ENCODE measurements around the gene POLR1E. TPM values are rescaled to one million over a fixed set of nuclear protein-coding genes. Genes with fewer than 3 reads are reported as not detected.
"Not testable (repeated sequence)": the region's sequence is repeated elsewhere in the genome, so short reads cannot be mapped to it uniquely, and the experiment has no call there.

POLR1E gene
- total and polyA plus RNA-seq, 5 experiments from 2014 or later, result 13.3 to 38.2 (median 21.2) TPM

DNA sequence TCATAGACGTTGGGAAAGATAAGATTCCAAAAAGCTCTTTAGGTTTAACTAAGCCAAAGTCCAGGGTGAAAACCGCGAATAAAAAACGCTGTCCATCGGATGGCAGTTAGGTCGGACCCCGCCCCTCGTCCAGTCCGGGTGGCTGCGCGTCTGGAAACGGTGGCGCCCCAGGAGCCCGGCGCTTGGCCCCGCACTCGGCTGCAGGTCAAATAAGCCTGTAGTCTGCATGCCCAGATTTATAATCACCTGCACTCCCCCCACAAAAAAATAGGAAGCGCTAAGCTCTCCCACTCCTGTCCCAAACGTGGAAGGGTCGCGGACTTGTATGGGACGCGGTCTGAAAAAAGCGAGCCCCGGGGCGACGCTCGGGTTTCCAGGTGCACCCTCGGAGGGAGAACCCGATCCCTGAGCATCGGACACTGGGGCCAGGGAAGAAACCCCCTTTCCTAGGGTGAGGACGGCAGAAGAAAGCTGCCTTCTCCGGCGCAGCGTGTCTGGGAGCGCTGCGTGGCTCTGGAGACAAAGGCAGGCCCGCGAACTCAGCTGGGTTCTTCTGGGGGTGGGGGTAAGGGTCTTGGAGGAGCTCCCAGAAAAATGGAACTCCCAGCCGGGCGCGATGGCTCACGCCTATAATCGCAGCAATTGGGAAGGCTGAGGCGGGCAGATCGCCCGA, 19.6 kb upstream of the POLR1E start:
- peaks cover 0 to 5% (median 1%) of the 10 kb centered on the region in 3 donors for H3K36me3 Mint-ChIP-seq
- H3K4me1 Mint-ChIP-seq, result peaks cover 19 to 40% (median 38%) of the 10 kb centered on the region in 4 donors
- ATAC-seq, result no peak
- POLR2A ChIA-PET, result interaction anchor here (0.6 to 3.4 kb wide), 10 partner anchors 20 to 700 kb away, joined by 3 to 56 read pairs (median 3); partner anchors contain the start of genes EXOSC3, FBXO10, GRHPR and POLR1E
- no peaks in the 10 kb centered on the region for H3K9me3 Mint-ChIP-seq
- no peaks in the 10 kb centered on the region for H3K27me3 Mint-ChIP-seq
- peak overlapping the region; percentile 93 to 99 (median 98) for H3K27ac Mint-ChIP-seq
- DNase-seq, result peak in 3 of 10 donors; percentile 6 to 37 (median 28)
- peak overlapping the region; percentile 94 to 98 (median 96) for H3K4me3 Mint-ChIP-seq

DNA sequence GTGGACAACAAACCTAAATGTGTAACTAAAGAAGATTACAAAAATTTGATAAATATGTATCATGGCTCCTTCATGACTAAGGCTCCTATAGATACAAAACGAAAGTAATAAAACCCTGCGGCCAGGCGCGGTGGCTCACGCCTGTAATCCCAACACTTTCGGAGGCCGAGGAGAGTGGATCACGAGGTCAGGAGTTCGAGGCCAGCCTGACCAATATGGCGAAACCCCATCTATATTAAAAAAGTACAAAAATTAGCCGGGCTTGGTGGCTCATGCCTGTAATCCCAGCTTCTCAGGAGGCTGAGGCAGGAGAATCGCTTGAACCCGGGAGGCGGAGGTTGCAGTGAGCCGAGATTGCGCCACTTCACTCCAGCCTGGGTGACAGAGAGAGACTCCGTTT, 18.2 kb upstream of the POLR1E start:
- POLR2A ChIA-PET, DNase-seq, H3K4me3 Mint-ChIP-seq, H3K27me3 Mint-ChIP-seq, H3K36me3 Mint-ChIP-seq, ATAC-seq, H3K27ac Mint-ChIP-seq, H3K9me3 Mint-ChIP-seq: not testable (repeated sequence)
- H3K4me1 Mint-ChIP-seq, result peaks cover 19 to 47% (median 41%) of the 10 kb centered on the region in 4 donors

DNA sequence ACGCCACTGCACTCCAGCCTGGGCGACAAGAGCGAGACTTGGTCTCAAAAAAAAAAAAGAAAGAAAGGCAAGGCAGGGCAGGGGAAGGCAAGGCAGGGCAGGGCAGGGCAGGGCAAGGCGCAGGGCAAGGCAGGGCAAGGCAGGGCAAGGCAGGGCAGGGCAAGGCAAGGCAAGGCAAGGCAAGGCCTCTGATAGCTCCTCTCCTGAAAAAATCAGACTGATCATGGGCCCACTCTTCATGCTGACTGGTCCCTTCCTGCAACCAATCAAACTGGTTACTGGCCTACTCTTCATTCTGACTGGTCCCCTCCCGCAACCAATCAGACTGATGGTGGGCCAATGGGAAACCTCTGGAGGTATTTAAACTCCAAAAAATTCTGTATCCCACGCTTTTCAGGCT, 17.1 kb upstream of the POLR1E start:
- Mint-ChIP-seq H3K36me3 (no peaks in the 10 kb centered on the region), H3K27me3 (no peaks in the 10 kb centered on the region), H3K4me3 (no peak overlapping the region), H3K9me3 (peaks cover 0 to 6% (median 0%) of the 10 kb centered on the region in 9 donors), H3K27ac (no peak overlapping the region), H3K4me1 (peaks cover 13 to 37% (median 30%) of the 10 kb centered on the region in 4 donors)
- POLR2A ChIA-PET, result interaction anchor here (0.7 kb wide), 1 partner anchor 454 kb away, joined by 3 read pairs; no protein-coding TSS in a partner anchor
- ATAC-seq, result no peak
- DNase-seq, result no peak

DNA sequence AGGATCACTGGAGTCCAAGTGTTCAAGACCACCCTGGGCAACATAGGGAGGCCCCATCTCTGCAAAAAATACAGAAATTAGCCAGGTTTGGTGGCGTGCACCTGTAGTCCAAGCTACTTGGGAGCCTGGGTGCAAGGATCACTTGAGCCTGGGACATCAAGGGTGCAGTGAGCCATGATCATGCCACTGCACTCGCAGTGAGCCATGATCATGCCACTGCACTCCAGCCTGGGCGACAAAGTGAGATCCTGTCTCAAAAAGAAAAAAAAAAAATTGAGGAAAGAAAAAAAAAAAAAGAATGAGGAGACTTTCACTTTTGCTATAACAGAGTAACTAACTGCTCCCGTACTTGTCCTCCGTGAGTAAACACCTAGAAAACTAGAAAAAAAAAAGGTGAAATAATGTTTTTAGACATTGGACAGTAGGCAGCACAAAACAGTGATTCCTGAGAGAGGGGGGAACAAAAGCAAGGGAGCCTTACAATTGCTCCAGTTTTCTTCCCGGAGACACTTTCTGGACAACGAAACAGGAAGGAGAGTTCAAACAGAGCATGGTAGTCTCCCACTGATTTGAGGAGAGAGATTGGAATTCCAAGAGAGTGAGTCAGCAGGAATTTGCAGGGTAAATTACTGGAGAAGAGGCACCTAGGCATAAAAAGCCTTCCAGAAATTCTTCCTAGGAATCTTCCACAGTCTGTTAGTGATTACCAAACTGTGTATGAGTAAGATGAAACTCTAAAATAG, 13.6 kb upstream of the POLR1E start:
- ATAC-seq (peak; percentile 14 to 35), DNase-seq (no peak)
- H3K4me1 Mint-ChIP-seq, result peaks cover 4 to 15% (median 13%) of the 10 kb centered on the region in 4 donors
- peaks cover 0 to 2% (median 0%) of the 10 kb centered on the region in 3 donors for H3K36me3 Mint-ChIP-seq
- peak overlapping the region; percentile 53 to 92 (median 76) for H3K27ac Mint-ChIP-seq
- POLR2A ChIA-PET, result interaction anchor here (0.6 kb wide), 1 partner anchor 1319 kb away, joined by 5 read pairs; no protein-coding TSS in a partner anchor
- peak overlapping the region; percentile 72 to 88 (median 76) for H3K4me3 Mint-ChIP-seq
- H3K27me3 Mint-ChIP-seq, result peaks cover 4 to 9% (median 5%) of the 10 kb centered on the region in 5 donors
- H3K9me3 Mint-ChIP-seq, result peaks cover 0 to 13% (median 8%) of the 10 kb centered on the region in 9 donors

DNA sequence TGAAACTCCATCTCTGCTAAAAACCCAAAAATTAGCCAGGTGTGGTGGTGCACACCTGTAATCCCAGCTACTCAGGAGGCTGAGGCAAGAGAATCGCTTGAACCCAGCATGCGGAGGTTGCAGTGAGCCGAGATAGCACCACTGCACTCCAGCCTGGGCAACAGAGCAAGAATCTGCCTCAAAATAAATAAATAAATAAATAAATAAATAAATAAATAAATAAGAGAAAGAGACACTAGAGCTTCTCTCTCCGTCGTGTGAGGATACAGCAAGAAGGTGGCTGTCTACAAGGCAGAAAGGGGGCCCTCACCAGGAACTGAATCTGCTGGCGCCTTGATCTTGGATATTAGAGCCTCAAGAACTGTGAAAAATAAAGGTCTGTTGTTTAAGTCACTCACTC, 11.8 kb upstream of the POLR1E start:
- Mint-ChIP-seq H3K27me3 (peaks cover 7 to 18% (median 14%) of the 10 kb centered on the region in 5 donors), H3K9me3 (peaks cover 0 to 13% (median 8%) of the 10 kb centered on the region in 9 donors), H3K4me1 (peaks cover 4 to 16% (median 15%) of the 10 kb centered on the region in 4 donors)
- ATAC-seq, POLR2A ChIA-PET, H3K27ac Mint-ChIP-seq, H3K36me3 Mint-ChIP-seq, H3K4me3 Mint-ChIP-seq, DNase-seq: not testable (repeated sequence)

DNA sequence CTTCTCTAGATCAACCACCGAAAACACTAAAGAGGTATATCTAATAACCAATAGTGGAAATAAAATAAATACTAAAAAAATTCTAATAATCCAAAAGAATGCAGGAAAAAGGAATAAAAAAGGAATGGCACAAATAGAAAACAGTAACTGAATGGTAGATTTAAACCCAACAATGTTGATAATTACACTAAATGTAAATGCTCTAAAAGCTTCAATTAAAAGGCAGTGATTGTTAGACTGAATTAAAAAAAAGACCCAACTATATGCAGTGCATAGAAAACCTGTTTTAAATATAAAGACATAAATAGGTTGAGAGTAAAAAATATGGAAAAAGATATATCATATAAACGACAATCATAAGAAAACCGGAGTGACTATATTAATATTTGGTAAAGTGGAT, 11.3 kb upstream of the POLR1E start:
- H3K36me3 Mint-ChIP-seq, result peaks cover 0 to 2% (median 0%) of the 10 kb centered on the region in 3 donors
- DNase-seq (no peak), ATAC-seq (no peak)
- peaks cover 7 to 21% (median 17%) of the 10 kb centered on the region in 5 donors for H3K27me3 Mint-ChIP-seq
- peaks cover 0 to 13% (median 8%) of the 10 kb centered on the region in 9 donors for H3K9me3 Mint-ChIP-seq
- no peak overlapping the region for H3K4me3 Mint-ChIP-seq
- peak overlapping the region in 1 of 10 donors; percentile 44 for H3K27ac Mint-ChIP-seq
- peaks cover 4 to 16% (median 15%) of the 10 kb centered on the region in 4 donors for H3K4me1 Mint-ChIP-seq
- POLR2A ChIA-PET, result no interaction called here

DNA sequence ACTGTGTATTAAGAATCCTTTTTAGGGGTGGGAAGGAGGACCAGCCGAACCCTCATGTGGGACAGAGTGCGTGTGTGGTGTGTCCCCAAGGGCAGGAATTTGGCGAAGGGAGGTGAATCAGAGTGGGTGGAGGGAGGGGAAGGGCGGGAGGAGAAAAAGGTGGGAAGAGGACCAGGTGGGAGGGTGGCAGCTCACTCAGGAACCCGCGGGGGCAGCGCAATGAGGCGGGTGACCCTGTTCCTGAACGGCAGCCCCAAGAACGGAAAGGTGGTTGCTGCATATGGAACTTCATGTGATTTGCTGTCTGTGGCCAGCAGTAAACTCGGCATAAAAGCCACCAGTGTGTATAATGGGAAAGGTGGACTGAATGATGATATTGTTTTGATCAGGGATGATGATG, 8.8 kb upstream of the POLR1E start:
- H3K4me3 Mint-ChIP-seq, result no peak overlapping the region
- H3K36me3 Mint-ChIP-seq, result peaks cover 0 to 2% (median 0%) of the 10 kb centered on the region in 3 donors
- peaks cover 4 to 11% (median 6%) of the 10 kb centered on the region in 4 donors for H3K4me1 Mint-ChIP-seq
- ATAC-seq (no peak), DNase-seq (no peak)
- H3K9me3 Mint-ChIP-seq, result peaks cover 0 to 13% (median 8%) of the 10 kb centered on the region in 9 donors
- no peak overlapping the region for H3K27ac Mint-ChIP-seq
- POLR2A ChIA-PET, result no interaction called here
- H3K27me3 Mint-ChIP-seq, result peaks cover 14 to 36% (median 26%) of the 10 kb centered on the region in 5 donors

DNA sequence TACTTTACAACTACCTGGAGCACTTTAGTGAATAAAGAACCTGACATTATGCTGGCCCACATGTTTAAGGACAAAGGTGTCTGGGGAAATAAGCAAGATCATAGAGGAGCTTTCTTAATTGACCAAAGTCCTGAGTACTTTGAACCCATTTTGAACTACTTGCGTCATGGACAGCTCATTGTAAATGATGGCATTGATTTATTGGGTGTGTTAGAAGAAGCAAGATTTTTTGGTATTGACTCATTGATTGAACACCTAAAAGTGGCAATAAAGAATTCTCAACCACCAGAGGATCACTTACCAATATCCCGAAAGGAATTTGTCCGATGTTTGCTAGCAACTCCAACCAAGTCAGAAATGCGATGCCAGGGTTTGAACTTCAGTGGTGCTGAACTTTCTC, 8.3 kb upstream of the POLR1E start:
- H3K27ac Mint-ChIP-seq, result peak overlapping the region in 1 of 10 donors; percentile 65
- H3K4me3 Mint-ChIP-seq, H3K4me1 Mint-ChIP-seq, DNase-seq, POLR2A ChIA-PET, H3K36me3 Mint-ChIP-seq, ATAC-seq: not testable (repeated sequence)
- peaks cover 15 to 39% (median 26%) of the 10 kb centered on the region in 5 donors for H3K27me3 Mint-ChIP-seq
- H3K9me3 Mint-ChIP-seq, result peaks cover 0 to 13% (median 4%) of the 10 kb centered on the region in 9 donors

DNA sequence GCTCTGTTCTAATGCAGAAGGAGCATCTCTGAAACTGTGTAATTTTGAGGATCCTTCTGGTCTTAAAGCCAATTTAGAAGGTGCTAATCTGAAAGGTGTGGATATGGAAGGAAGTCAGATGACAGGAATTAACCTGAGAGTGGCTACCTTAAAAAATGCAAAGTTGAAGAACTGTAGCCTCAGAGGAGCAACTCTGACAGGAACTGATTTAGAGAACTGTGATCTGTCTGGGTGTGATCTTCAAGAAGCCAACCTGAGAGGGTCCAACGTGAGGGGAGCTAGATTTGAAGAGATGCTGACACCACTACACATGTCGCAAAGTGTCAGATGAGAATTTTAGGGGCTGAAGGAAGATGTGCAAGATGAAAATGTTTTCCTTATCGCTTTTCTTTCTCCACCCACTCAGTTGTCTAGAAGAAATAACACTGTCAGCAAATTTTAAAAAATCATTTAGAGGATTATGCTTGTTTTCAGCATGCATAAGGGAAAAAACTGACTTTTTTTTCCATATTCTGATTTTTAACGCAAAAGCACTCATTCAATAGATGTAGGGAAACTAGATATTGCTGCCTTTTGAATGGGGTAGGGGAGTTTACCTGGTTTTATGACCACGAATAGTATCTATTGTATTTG, 7.6 kb upstream of the POLR1E start:
- H3K27ac Mint-ChIP-seq, DNase-seq, H3K4me3 Mint-ChIP-seq, H3K4me1 Mint-ChIP-seq, H3K36me3 Mint-ChIP-seq, ATAC-seq, POLR2A ChIA-PET: not testable (repeated sequence)
- H3K27me3 Mint-ChIP-seq, result peaks cover 15 to 39% (median 26%) of the 10 kb centered on the region in 5 donors
- H3K9me3 Mint-ChIP-seq, result peaks cover 0 to 13% (median 4%) of the 10 kb centered on the region in 9 donors

DNA sequence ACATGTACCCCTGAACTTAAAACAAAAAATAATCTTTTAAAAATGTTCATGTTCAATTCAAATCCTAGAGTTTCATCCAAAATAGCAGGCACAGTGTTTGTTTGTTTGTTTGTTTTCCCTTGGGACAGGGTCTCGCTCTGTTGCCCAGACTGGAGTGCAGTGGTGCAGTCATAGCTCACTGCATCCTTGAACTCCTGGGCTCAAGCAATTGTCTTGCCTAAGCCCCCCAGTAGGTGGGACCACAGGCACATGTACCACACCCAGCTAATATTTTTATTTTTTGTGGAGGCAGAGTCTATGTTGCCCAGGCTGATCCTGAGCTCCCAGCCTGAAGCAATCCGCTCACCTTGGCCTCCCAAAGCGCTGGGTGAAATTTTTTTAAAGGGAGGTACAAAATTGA, 5.0 kb upstream of the POLR1E start:
- H3K36me3 Mint-ChIP-seq, result no peaks in the 10 kb centered on the region
- H3K27me3 Mint-ChIP-seq, result peaks cover 15 to 39% (median 26%) of the 10 kb centered on the region in 5 donors
- ATAC-seq (no peak), DNase-seq (no peak)
- POLR2A ChIA-PET, result no interaction called here
- no peak overlapping the region for H3K4me3 Mint-ChIP-seq
- H3K27ac Mint-ChIP-seq, result no peak overlapping the region
- H3K9me3 Mint-ChIP-seq, result no peaks in the 10 kb centered on the region
- H3K4me1 Mint-ChIP-seq, result peaks cover 4 to 14% (median 10%) of the 10 kb centered on the region in 4 donors

DNA sequence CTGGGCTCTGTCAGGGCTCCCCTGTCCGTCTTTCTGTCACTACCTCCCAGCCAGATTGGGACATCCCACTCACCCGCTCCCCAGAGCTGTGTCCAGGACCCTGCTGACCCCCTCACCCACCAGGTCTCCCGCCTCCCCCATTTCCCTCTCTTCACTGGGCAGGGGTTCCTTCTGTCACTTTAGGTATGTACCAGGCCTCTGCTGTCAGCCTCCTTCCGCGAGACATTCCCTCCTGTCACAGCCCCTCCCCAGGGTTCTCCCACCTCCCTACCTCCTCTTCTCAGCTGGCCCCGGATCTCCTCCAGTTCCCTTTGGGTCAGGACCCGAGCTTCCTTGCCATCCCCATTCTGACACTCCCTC, 488 bp downstream of the POLR1E start:
- Mint-ChIP-seq H3K4me3 (peak overlapping the region; percentile 91 to 100 (median 94)), H3K27me3 (peaks cover 6 to 10% (median 7%) of the 10 kb centered on the region in 5 donors), H3K36me3 (peaks cover 0 to 32% (median 0%) of the 10 kb centered on the region in 3 donors), H3K27ac (peak overlapping the region; percentile 89 to 98 (median 94)), H3K9me3 (no peaks in the 10 kb centered on the region), H3K4me1 (peaks cover 27 to 49% (median 44%) of the 10 kb centered on the region in 4 donors)
- ATAC-seq, result no peak
- DNase-seq, result no peak
- POLR2A ChIA-PET, result interaction anchor here (0.8 to 4.3 kb wide), 4 partner anchors 21 to 106 kb away, joined by 3 to 56 read pairs (median 10); partner anchors contain the start of genes GRHPR and ZBTB5
